Type B pancreatic cell (in vitro differentiated cells): ENCODE results near the gene STH. TPM values are rescaled to one million over a fixed set of nuclear protein-coding genes. Genes with fewer than 3 reads are reported as not detected.

Source experiments
- DNase-seq: peaks from one replicate; pipeline ENCODE4 v3.0.0; 2021; ENCODE audit warnings: mixed read lengths; ENCODE audit not compliant: unreplicated experiment; ENCODE audit errors: extremely low spot score
- H3K27ac Mint-ChIP-seq: 2 replicates; pipeline ENCODE4 v1.8.0; 2021; ENCODE audit warnings: mild to moderate bottlenecking, mixed read lengths
- H3K27me3 Mint-ChIP-seq: 2 replicates; pipeline ENCODE4 v1.8.0; 2021; ENCODE audit warnings: mixed read lengths
- H3K36me3 Mint-ChIP-seq: 2 replicates; pipeline ENCODE4 v1.8.0; 2021; ENCODE audit warnings: mixed read lengths
- H3K4me1 Mint-ChIP-seq: one replicate; pipeline ENCODE4 v1.8.0; 2021; ENCODE audit warnings: mixed read lengths; ENCODE audit not compliant: unreplicated experiment
- H3K4me3 Mint-ChIP-seq: 2 replicates; pipeline ENCODE4 v1.8.0; 2021; ENCODE audit warnings: mild to moderate bottlenecking, mixed read lengths
- H3K9me3 Mint-ChIP-seq: 2 replicates; pipeline ENCODE4 v1.8.0; 2021; ENCODE audit warnings: mixed read lengths
- total RNA-seq: library from RNA; stranded (reverse); gene quantifications from 2 replicates; pipeline ENCODE4 v1.2.1, GENCODE V29; 2021; ENCODE audit warnings: low replicate concordance
- TF ChIP-seq, protein P1 (sequence below): fragments of 200-600 bp; sonication (generic); conservative IDR thresholded peaks from 2 replicates; pipeline ENCODE4 v1.5.0; 2021; ENCODE audit warnings: antibody characterized with exemption, mild to moderate bottlenecking

STH gene
- total RNA-seq, 1 donor from 2014 or later, result not detected

DNA sequence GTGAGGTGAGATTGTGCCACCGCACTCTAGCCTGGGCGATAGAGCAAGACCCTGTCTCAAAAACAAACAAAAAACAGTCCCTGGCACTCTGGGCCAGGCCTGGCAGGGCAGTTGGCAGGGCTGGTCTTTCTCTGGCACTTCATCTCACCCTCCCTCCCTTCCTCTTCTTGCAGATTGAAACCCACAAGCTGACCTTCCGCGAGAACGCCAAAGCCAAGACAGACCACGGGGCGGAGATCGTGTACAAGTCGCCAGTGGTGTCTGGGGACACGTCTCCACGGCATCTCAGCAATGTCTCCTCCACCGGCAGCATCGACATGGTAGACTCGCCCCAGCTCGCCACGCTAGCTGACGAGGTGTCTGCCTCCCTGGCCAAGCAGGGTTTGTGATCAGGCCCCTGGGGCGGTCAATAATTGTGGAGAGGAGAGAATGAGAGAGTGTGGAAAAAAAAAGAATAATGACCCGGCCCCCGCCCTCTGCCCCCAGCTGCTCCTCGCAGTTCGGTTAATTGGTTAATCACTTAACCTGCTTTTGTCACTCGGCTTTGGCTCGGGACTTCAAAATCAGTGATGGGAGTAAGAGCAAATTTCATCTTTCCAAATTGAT lies 24.8 kb downstream of the STH start:
- no peaks in the 10 kb centered on the region for H3K9me3 Mint-ChIP-seq
- TF ChIP-seq, protein P1, sequence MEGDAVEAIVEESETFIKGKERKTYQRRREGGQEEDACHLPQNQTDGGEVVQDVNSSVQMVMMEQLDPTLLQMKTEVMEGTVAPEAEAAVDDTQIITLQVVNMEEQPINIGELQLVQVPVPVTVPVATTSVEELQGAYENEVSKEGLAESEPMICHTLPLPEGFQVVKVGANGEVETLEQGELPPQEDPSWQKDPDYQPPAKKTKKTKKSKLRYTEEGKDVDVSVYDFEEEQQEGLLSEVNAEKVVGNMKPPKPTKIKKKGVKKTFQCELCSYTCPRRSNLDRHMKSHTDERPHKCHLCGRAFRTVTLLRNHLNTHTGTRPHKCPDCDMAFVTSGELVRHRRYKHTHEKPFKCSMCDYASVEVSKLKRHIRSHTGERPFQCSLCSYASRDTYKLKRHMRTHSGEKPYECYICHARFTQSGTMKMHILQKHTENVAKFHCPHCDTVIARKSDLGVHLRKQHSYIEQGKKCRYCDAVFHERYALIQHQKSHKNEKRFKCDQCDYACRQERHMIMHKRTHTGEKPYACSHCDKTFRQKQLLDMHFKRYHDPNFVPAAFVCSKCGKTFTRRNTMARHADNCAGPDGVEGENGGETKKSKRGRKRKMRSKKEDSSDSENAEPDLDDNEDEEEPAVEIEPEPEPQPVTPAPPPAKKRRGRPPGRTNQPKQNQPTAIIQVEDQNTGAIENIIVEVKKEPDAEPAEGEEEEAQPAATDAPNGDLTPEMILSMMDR, result no peak
- no peaks in the 10 kb centered on the region for H3K27me3 Mint-ChIP-seq
- H3K27ac Mint-ChIP-seq, result peak overlapping the region; percentile 43
- DNase-seq, result no peak
- no peak overlapping the region for H3K4me3 Mint-ChIP-seq
- peaks cover 20% of the 10 kb centered on the region for H3K36me3 Mint-ChIP-seq
- peaks cover 8% of the 10 kb centered on the region for H3K4me1 Mint-ChIP-seq

DNA sequence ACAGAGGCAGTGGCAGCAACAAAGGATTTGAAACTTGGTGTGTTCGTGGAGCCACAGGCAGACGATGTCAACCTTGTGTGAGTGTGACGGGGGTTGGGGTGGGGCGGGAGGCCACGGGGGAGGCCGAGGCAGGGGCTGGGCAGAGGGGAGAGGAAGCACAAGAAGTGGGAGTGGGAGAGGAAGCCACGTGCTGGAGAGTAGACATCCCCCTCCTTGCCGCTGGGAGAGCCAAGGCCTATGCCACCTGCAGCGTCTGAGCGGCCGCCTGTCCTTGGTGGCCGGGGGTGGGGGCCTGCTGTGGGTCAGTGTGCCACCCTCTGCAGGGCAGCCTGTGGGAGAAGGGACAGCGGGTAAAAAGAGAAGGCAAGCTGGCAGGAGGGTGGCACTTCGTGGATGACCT lies 25.5 kb downstream of the STH start:
- H3K4me3 Mint-ChIP-seq, result no peak overlapping the region
- peaks cover 20% of the 10 kb centered on the region for H3K36me3 Mint-ChIP-seq
- no peak for DNase-seq
- H3K27me3 Mint-ChIP-seq, result no peaks in the 10 kb centered on the region
- no peak overlapping the region for H3K27ac Mint-ChIP-seq
- peaks cover 15% of the 10 kb centered on the region for H3K4me1 Mint-ChIP-seq
- H3K9me3 Mint-ChIP-seq, result no peaks in the 10 kb centered on the region
- TF ChIP-seq, protein P1, result no peak

DNA sequence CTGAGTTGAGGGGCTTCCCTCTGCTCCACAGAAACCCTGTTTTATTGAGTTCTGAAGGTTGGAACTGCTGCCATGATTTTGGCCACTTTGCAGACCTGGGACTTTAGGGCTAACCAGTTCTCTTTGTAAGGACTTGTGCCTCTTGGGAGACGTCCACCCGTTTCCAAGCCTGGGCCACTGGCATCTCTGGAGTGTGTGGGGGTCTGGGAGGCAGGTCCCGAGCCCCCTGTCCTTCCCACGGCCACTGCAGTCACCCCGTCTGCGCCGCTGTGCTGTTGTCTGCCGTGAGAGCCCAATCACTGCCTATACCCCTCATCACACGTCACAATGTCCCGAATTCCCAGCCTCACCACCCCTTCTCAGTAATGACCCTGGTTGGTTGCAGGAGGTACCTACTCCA lies 26.0 kb downstream of the STH start:
- DNase-seq, result no peak
- TF ChIP-seq, protein P1, result no peak
- no peaks in the 10 kb centered on the region for H3K27me3 Mint-ChIP-seq
- H3K36me3 Mint-ChIP-seq, result peaks cover 20% of the 10 kb centered on the region
- peaks cover 15% of the 10 kb centered on the region for H3K4me1 Mint-ChIP-seq
- H3K27ac Mint-ChIP-seq, result no peak overlapping the region
- no peaks in the 10 kb centered on the region for H3K9me3 Mint-ChIP-seq
- H3K4me3 Mint-ChIP-seq, result no peak overlapping the region

DNA sequence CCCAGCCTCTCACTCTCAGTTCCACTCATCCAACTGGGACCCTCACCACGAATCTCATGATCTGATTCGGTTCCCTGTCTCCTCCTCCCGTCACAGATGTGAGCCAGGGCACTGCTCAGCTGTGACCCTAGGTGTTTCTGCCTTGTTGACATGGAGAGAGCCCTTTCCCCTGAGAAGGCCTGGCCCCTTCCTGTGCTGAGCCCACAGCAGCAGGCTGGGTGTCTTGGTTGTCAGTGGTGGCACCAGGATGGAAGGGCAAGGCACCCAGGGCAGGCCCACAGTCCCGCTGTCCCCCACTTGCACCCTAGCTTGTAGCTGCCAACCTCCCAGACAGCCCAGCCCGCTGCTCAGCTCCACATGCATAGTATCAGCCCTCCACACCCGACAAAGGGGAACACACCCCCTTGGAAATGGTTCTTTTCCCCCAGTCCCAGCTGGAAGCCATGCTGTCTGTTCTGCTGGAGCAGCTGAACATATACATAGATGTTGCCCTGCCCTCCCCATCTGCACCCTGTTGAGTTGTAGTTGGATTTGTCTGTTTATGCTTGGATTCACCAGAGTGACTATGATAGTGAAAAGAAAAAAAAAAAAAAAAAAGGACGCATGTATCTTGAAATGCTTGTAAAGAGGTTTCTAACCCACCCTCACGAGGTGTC lies 26.6 kb downstream of the STH start:
- DNase-seq, result no peak

DNA sequence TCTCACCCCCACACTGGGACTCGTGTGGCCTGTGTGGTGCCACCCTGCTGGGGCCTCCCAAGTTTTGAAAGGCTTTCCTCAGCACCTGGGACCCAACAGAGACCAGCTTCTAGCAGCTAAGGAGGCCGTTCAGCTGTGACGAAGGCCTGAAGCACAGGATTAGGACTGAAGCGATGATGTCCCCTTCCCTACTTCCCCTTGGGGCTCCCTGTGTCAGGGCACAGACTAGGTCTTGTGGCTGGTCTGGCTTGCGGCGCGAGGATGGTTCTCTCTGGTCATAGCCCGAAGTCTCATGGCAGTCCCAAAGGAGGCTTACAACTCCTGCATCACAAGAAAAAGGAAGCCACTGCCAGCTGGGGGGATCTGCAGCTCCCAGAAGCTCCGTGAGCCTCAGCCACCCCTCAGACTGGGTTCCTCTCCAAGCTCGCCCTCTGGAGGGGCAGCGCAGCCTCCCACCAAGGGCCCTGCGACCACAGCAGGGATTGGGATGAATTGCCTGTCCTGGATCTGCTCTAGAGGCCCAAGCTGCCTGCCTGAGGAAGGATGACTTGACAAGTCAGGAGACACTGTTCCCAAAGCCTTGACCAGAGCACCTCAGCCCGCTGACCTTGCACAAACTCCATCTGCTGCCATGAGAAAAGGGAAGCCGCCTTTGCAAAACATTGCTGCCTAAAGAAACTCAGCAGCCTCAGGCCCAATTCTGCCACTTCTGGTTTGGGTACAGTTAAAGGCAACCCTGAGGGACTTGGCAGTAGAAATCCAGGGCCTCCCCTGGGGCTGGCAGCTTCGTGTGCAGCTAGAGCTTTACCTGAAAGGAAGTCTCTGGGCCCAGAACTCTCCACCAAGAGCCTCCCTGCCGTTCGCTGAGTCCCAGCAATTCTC lies 27.4 kb downstream of the STH start:
- Mint-ChIP-seq H3K27me3 (no peaks in the 10 kb centered on the region), H3K9me3 (no peaks in the 10 kb centered on the region), H3K4me3 (no peak overlapping the region), H3K36me3 (peaks cover 33% of the 10 kb centered on the region), H3K4me1 (peaks cover 15% of the 10 kb centered on the region), H3K27ac (no peak overlapping the region)
- TF ChIP-seq, protein P1, result no peak
- no peak for DNase-seq

More for the DNA sequence above, 26.6 kb downstream of the STH start:
- H3K4me3 Mint-ChIP-seq, result no peak overlapping the region
- TF ChIP-seq, protein P1, result no peak
- H3K27ac Mint-ChIP-seq, result no peak overlapping the region
- H3K9me3 Mint-ChIP-seq, result no peaks in the 10 kb centered on the region
- H3K4me1 Mint-ChIP-seq, result peaks cover 15% of the 10 kb centered on the region
- no peaks in the 10 kb centered on the region for H3K27me3 Mint-ChIP-seq
- peaks cover 26% of the 10 kb centered on the region for H3K36me3 Mint-ChIP-seq
